Measurements from ENCODE around the gene ADAMTS4.

Gene ADAMTS4

GRCh38 chr1:161176468-161177111 lies 22.3 kb downstream of the ADAMTS4 start:
- no peak overlapping the region for H3K27ac ChIP-seq (ENCODE audit: low read length, poor library complexity, severe bottlenecking)
- 35% methylated on average over 10 of the region's 17 CpGs for WGBS
- no peak overlapping the region for H2BK120ac ChIP-seq (ENCODE audit: low read depth, low read length)
- peak overlapping the region in 1 of 2 experiments; percentile 48 for H2BK12ac ChIP-seq (ENCODE audit: low read length in 2 of 2)
- H3K36me3 ChIP-seq (ENCODE audit: control insufficient read depth in 1 of 2, insufficient read depth in 2 of 2, low read depth in 1 of 2, low read length in 2 of 2) = peaks cover 34 to 36% of the 10 kb centered on the region in 2 experiments
- H3K23ac ChIP-seq (ENCODE audit: low read length in 2 of 2) = peak overlapping the region in 1 of 2 experiments; percentile 84
- peak overlapping the region; percentile 45 to 61 for H3K4ac ChIP-seq (ENCODE audit: low read depth in 1 of 2, low read length in 2 of 2)
- H4K8ac ChIP-seq (ENCODE audit: low read length) = peak overlapping the region; percentile 10
- H3K18ac ChIP-seq (ENCODE audit: low read depth in 1 of 2, low read length in 2 of 2) = peak overlapping the region; percentile 78 to 93
- no peak overlapping the region for H2BK15ac ChIP-seq (ENCODE audit: low read depth, poor library complexity, severe bottlenecking)
- no peaks in the 10 kb centered on the region for H3K9me3 ChIP-seq (ENCODE audit: control insufficient read depth, low read length)
- H2BK5ac ChIP-seq (ENCODE audit: low read depth, low read length, poor library complexity, severe bottlenecking) = no peak overlapping the region
- H3K79me1 ChIP-seq (replicated peaks; ENCODE audit: low read length, poor library complexity, severe bottlenecking) = peaks cover 28% of the 10 kb centered on the region
- H3K4me3 ChIP-seq (ENCODE audit: insufficient read depth in 1 of 2, low read depth in 1 of 2, low read length in 2 of 2) = peak overlapping the region; percentile 80 to 97
- DNase-seq = no peak
- H3K14ac ChIP-seq (ENCODE audit: low read length in 2 of 2) = peak overlapping the region in 1 of 2 experiments; percentile 82
- H2AK5ac ChIP-seq (ENCODE audit: low read length, severe bottlenecking) = no peak overlapping the region
- no peaks in the 10 kb centered on the region for H3K27me3 ChIP-seq (ENCODE audit: control insufficient read depth in 1 of 2, insufficient read depth in 1 of 2, low read length in 2 of 2)
- peak overlapping the region; percentile 0 for H4K91ac ChIP-seq (ENCODE audit: low read length)
- H3K9ac ChIP-seq (ENCODE audit: low read length) = peak overlapping the region; percentile 96
- H2AFZ ChIP-seq (ENCODE audit: low read depth, low read length) = peak overlapping the region; percentile 16
- H3K4me2 ChIP-seq (ENCODE audit: low read length, poor library complexity, severe bottlenecking) = peak overlapping the region; percentile 95
- H3K4me1 ChIP-seq (ENCODE audit: control insufficient read depth, insufficient read depth, low read depth, low read length) = peaks cover 19% of the 10 kb centered on the region

DNA sequence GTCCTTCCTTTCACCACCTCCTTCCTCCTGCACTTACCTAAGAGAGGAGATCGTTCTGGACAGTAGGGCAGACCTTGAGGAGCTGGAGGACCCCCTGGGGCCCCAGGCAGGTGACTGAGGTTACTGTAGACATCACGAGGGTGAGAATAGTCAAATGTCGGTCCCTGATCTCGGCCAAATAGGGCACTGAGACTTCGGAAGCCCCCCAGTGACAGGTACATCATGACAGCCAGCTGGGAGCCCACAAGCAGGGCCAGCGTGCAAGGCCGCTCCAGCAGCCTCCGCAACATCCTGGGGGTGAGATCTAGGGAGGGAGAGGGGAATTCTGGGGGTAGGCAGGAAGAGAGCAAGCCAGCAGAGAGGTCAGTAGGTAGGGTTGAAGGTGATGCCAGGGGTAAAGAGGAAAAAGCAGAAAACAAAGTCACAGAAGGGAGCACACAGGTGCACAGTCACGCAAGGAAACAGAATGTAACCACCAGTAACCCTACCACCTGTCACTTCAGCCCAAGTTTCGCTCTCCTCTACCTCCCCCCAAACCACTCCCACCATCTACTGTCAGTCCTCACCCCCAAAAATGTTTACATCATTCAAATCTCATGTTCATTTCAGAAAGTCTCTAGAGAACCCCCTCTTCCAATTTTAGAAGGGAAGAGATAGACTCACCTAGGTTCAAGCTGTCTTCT lies 22.9 kb downstream of the ADAMTS4 start:
- Histone ChIP-seq H3K27me3 (ENCODE audit: control insufficient read depth in 1 of 2, insufficient read depth in 1 of 2, low read length in 2 of 2) (no peaks in the 10 kb centered on the region), H3K18ac (ENCODE audit: low read depth in 1 of 2, low read length in 2 of 2) (no peak overlapping the region), H2AFZ (ENCODE audit: low read depth, low read length) (no peak overlapping the region), H3K23ac (ENCODE audit: low read length in 2 of 2) (no peak overlapping the region), H2BK15ac (ENCODE audit: low read depth, poor library complexity, severe bottlenecking) (no peak overlapping the region), H3K27ac (ENCODE audit: low read length, poor library complexity, severe bottlenecking) (no peak overlapping the region), H3K4ac (ENCODE audit: low read depth in 1 of 2, low read length in 2 of 2) (no peak overlapping the region), H3K14ac (ENCODE audit: low read length in 2 of 2) (no peak overlapping the region), H2BK5ac (ENCODE audit: low read depth, low read length, poor library complexity, severe bottlenecking) (no peak overlapping the region), H2AK5ac (ENCODE audit: low read length, severe bottlenecking) (no peak overlapping the region), H3K4me1 (ENCODE audit: control insufficient read depth, insufficient read depth, low read depth, low read length) (peaks cover 19% of the 10 kb centered on the region), H3K9me3 (ENCODE audit: control insufficient read depth, low read length) (no peaks in the 10 kb centered on the region), H2BK12ac (ENCODE audit: low read length in 2 of 2) (no peak overlapping the region), H3K4me2 (ENCODE audit: low read length, poor library complexity, severe bottlenecking) (peak overlapping the region; percentile 95), H4K8ac (ENCODE audit: low read length) (no peak overlapping the region), H3K79me1 (replicated peaks; ENCODE audit: low read length, poor library complexity, severe bottlenecking) (peaks cover 32% of the 10 kb centered on the region), H4K91ac (ENCODE audit: low read length) (no peak overlapping the region), H3K4me3 (ENCODE audit: insufficient read depth in 1 of 2, low read depth in 1 of 2, low read length in 2 of 2) (peak overlapping the region in 1 of 2 experiments; percentile 97), H2BK120ac (ENCODE audit: low read depth, low read length) (no peak overlapping the region), H3K36me3 (ENCODE audit: control insufficient read depth in 1 of 2, insufficient read depth in 2 of 2, low read depth in 1 of 2, low read length in 2 of 2) (peaks cover 41 to 42% of the 10 kb centered on the region in 2 experiments), H3K9ac (ENCODE audit: low read length) (peak overlapping the region; percentile 96)
- WGBS = 93% methylated on average over 10 of the region's 10 CpGs
- DNase-seq = no peak

DNA sequence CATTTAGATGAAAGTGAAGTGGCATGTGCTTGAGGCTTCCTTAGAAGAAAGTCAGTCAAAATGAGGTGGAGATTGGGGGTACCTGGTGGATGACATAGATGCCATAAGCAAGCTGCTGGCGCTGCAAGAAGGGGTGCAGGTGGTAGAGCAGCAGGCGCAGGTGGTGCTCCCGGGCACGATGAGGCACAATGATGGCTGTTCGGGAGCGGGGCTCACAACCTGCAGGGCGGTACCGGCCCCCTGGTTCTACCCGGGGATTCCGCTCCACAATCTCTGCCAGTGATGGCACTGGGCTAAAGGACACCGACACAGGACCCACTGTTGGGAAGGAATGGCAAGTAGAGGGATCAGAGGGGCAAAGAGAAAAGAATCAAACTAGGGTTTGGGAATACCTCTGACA lies 23.9 kb downstream of the ADAMTS4 start:
- Histone ChIP-seq H3K4me1 (ENCODE audit: control insufficient read depth, insufficient read depth, low read depth, low read length) (peaks cover 19% of the 10 kb centered on the region), H3K79me1 (replicated peaks; ENCODE audit: low read length, poor library complexity, severe bottlenecking) (peaks cover 37% of the 10 kb centered on the region), H3K4me3 (ENCODE audit: insufficient read depth in 1 of 2, low read depth in 1 of 2, low read length in 2 of 2) (no peak overlapping the region), H3K23ac (ENCODE audit: low read length in 2 of 2) (no peak overlapping the region), H2AFZ (ENCODE audit: low read depth, low read length) (no peak overlapping the region), H2AK5ac (ENCODE audit: low read length, severe bottlenecking) (no peak overlapping the region), H3K18ac (ENCODE audit: low read depth in 1 of 2, low read length in 2 of 2) (no peak overlapping the region), H3K9me3 (ENCODE audit: control insufficient read depth, low read length) (no peaks in the 10 kb centered on the region), H4K8ac (ENCODE audit: low read length) (no peak overlapping the region), H3K27ac (ENCODE audit: low read length, poor library complexity, severe bottlenecking) (no peak overlapping the region), H2BK5ac (ENCODE audit: low read depth, low read length, poor library complexity, severe bottlenecking) (no peak overlapping the region), H3K36me3 (ENCODE audit: control insufficient read depth in 1 of 2, insufficient read depth in 2 of 2, low read depth in 1 of 2, low read length in 2 of 2) (peaks cover 50% of the 10 kb centered on the region in 2 experiments), H4K91ac (ENCODE audit: low read length) (no peak overlapping the region), H2BK15ac (ENCODE audit: low read depth, poor library complexity, severe bottlenecking) (no peak overlapping the region), H3K14ac (ENCODE audit: low read length in 2 of 2) (no peak overlapping the region), H3K4me2 (ENCODE audit: low read length, poor library complexity, severe bottlenecking) (no peak overlapping the region), H3K9ac (ENCODE audit: low read length) (no peak overlapping the region), H3K4ac (ENCODE audit: low read depth in 1 of 2, low read length in 2 of 2) (no peak overlapping the region), H2BK120ac (ENCODE audit: low read depth, low read length) (no peak overlapping the region), H2BK12ac (ENCODE audit: low read length in 2 of 2) (no peak overlapping the region), H3K27me3 (ENCODE audit: control insufficient read depth in 1 of 2, insufficient read depth in 1 of 2, low read length in 2 of 2) (no peaks in the 10 kb centered on the region)
- WGBS = 98% methylated on average over 11 of the region's 11 CpGs
- DNase-seq = no peak

GRCh38 chr1:161173711-161174110 lies 25.1 kb downstream of the ADAMTS4 start:
- Histone ChIP-seq H3K36me3 (ENCODE audit: control insufficient read depth in 1 of 2, insufficient read depth in 2 of 2, low read depth in 1 of 2, low read length in 2 of 2) (peaks cover 61 to 62% of the 10 kb centered on the region in 2 experiments), H3K79me1 (replicated peaks; ENCODE audit: low read length, poor library complexity, severe bottlenecking) (peaks cover 44% of the 10 kb centered on the region), H3K4me3 (ENCODE audit: insufficient read depth in 1 of 2, low read depth in 1 of 2, low read length in 2 of 2) (no peak overlapping the region), H4K91ac (ENCODE audit: low read length) (no peak overlapping the region), H3K9me3 (ENCODE audit: control insufficient read depth, low read length) (no peaks in the 10 kb centered on the region), H4K8ac (ENCODE audit: low read length) (no peak overlapping the region), H3K23ac (ENCODE audit: low read length in 2 of 2) (no peak overlapping the region), H2BK5ac (ENCODE audit: low read depth, low read length, poor library complexity, severe bottlenecking) (no peak overlapping the region), H2AFZ (ENCODE audit: low read depth, low read length) (no peak overlapping the region), H3K27me3 (ENCODE audit: control insufficient read depth in 1 of 2, insufficient read depth in 1 of 2, low read length in 2 of 2) (no peaks in the 10 kb centered on the region), H2BK12ac (ENCODE audit: low read length in 2 of 2) (no peak overlapping the region), H3K14ac (ENCODE audit: low read length in 2 of 2) (no peak overlapping the region), H2BK120ac (ENCODE audit: low read depth, low read length) (no peak overlapping the region), H3K4ac (ENCODE audit: low read depth in 1 of 2, low read length in 2 of 2) (no peak overlapping the region), H2AK5ac (ENCODE audit: low read length, severe bottlenecking) (no peak overlapping the region), H3K4me2 (ENCODE audit: low read length, poor library complexity, severe bottlenecking) (no peak overlapping the region), H3K4me1 (ENCODE audit: control insufficient read depth, insufficient read depth, low read depth, low read length) (peaks cover 19% of the 10 kb centered on the region), H3K9ac (ENCODE audit: low read length) (peak overlapping the region; percentile 44), H3K27ac (ENCODE audit: low read length, poor library complexity, severe bottlenecking) (no peak overlapping the region), H2BK15ac (ENCODE audit: low read depth, poor library complexity, severe bottlenecking) (no peak overlapping the region), H3K18ac (ENCODE audit: low read depth in 1 of 2, low read length in 2 of 2) (no peak overlapping the region)
- no peak for DNase-seq
- 99% methylated on average over 11 of the region's 11 CpGs for WGBS
